Iris pigment epithelial cell (primary cell): ENCODE results near the gene TENT4B.
A peak's percentile ranks its signal among the peaks of the same experiment; 100 is the strongest.

Source experiments
- DNase-seq: peaks from one replicate; pipeline ENCODE4 v3.0.0-alpha.2; 2011; ENCODE audit warnings: low read depth

The TENT4B gene

DNA sequence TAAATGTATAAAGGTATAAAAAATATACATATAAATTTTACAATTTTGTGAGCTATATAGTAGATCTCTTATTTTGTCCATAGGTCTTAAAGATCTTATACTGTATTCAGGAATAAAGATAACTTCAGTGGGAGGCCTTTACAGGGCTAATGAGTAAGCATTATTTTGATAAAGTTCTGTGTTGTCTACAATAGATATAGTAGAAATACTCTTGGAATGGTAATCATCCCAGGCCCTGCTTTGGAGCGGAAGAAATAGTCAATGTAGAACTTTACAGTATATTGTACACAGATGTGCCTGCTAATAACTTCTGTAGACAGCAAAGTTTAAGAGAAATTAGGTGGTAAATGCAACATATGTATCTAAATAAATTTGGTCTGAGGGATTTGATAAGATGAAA, 42.6 kb downstream of the TENT4B start:
- DNase-seq = no peak

DNA sequence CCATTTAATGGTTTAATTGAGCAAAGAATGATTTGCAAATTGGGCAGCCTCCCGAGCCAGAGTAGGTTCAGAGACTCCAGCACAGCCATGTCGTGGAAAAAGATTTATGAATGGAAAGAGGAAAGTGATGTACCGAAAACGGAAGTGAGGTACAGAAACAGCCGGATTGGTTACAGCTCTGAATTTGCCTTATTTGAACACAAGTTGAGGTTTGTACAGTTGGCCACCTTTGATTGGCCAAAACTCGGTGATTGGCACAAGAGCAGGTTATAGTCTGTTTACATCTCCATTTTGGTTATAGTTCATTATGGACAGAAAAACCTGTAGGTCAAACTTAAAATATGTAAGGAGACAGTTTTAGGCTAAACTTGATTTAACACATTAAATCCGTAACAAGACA, 44.5 kb downstream of the TENT4B start:
- no peak for DNase-seq

DNA sequence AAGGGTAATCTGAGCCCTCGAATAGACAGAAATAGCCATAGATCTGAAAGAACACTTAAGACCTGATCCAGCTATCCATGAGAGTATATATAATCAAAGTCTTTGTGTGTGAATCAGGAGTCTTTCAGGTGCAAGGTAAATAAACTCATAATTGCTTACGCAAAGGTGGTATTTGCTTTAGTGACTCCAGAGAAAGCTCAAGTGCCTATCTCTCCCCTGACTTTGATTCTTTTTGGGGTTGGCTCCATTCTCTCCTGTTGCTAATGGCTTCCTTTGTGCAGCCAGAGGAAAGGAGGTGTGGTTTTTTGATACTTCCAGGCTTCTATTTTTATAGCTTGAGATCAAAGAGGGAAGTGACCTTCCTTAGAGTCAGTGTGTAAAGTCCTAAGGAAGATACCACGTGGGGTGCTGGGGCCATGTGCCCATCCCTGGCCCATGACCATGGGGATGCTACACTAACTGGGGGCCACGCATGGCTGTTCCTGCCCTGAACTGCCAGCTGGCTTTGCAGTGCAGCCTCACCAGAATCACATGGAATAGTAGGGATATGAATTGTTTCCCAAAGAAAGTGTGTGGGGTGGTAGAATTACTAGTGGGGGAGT, 45.8 kb downstream of the TENT4B start:
- DNase-seq = no peak

DNA sequence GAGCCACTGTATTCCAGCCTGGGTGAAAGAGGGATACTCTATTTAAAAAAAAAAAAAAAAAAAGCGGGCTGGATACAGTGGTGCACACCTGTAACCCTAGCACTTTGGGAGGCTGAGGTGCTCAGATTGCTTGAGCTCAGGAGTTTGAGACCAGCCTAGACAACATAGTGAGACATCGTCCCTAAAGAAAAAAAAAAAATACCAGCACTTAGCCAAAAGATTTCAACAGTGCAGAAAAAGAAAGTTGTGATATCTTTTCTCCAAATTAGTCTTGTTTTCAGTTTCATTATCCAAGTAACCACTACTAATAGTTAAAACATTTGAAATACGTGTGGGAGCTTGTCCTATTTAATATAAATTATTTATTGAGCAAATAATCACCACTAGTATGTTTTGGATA, 48.7 kb downstream of the TENT4B start:
- no peak for DNase-seq

DNA sequence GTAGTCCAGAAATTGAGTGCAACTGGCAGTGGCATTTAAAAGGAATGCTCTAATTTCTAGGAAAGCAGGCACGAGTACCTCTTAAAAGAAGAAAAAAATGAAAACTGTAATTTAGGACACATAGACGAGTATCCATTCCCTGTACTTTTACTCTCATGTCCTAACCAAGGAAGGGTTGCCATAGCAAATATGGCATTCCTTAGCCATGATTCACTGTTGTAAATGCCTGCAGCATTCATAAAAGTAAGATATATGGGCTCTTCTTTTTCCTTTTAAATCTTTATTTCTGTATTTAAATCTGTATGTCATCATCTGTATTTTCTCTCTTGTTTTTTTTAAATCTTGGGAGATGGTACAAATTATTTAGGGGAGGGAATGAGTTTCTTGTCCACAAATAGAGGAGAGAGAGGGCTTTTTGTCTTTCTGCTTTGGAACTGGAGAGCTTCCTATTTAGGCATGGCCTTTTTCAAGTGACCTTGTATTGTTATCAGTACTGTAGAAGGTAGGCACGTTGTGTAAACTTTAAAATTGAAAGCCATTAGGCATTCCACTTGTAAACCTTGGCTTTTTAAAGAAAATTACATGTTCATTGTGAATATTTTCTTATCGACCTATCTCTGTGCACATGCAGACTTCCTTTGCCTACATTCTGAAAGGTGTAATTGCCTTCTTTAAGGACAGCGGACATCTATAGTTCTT, 50.0 kb downstream of the TENT4B start:
- peak; percentile 93 for DNase-seq

DNA sequence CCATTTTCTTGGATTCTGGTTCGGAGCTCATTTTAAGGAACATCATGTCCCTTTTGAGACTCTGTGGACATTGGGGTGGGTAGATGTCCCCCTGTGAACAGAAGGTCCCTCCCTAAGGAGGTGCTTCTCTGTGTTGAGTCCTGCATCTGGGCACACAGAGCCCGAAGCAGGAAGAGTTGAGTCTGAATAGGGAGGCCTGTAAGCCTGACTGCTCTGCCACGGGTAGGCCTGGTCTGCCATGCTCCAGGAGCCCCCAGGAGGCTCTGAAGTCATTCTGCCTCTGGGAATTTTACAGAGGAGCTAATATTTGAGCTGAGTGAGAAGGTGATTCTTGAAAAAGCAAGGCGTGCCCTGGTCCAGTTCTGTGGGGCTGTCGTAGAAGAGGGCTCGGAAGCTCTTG, 50.6 kb downstream of the TENT4B start:
- no peak for DNase-seq

DNA sequence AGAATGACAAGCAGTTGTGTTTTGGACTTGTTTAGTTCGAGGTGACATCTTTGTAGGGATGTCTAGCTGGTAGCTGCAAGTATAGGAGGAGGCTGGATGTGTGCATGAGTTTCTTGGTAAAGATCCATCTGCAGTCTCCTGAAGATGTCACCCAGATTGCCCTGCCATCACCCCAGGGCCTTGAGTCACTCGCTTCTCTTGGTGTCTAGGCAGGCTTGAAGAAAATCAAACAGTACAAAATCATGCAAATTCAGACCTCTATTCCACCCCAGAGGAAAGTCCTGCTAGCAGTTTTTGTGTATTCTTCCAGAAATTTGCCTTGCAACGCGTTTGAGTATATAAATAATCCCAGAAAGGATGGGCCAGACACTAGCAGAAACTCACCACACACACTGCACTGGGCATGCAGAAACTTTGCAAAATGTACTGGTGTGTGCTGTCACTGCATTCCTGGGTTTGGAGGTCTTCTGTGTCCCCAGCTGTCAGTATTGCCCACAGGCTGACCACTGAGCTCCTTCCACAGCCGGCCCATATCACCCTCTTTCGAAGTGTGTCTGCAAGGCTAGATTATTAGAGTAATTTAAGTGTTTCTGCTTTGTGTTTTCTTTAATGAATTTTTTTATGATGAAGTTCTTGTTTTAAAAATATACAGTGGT, 51.5 kb downstream of the TENT4B start:
- DNase-seq = no peak

DNA sequence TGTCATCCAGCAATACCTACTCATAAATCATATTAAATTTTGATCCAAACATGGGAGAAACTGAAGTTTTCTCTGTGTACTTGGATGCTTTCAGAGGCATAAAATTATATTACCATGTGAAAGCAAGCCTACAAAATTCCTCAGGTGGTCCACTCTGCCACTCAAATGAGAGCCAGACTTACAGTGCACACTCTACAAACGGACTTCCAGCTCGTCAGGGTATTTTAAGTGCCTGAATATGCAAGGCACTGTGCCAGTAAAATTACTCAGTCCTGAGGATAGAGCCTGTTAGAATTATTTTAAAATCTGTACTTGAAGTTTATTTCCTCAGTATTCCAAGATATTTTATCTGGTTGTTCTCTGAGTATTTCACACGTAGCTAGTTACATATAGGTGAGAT, 54.5 kb downstream of the TENT4B start:
- DNase-seq = peak; percentile 72

DNA sequence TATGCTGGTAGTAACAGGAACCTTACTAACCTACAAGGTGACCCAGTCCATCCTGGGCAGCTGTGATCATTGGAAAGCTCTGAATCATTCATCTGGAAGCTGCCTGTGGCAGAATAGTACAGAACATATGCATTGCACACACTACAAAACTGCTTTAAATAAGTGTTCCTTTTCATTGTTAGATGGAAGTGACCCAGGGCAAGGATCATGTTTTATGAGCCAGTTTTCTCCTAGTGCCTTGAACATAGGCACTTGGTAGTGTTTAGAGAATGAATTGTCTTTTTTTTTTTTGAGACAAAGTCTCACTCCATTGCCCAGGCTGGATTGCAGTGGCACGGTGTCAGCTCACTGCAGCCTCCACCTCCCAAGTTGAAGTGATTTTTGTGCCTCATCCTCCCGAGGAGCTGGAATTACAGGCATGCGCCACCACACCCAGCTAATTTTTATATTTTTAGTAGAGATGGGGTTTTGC, 55.4 kb downstream of the TENT4B start:
- peak; percentile 75 for DNase-seq

DNA sequence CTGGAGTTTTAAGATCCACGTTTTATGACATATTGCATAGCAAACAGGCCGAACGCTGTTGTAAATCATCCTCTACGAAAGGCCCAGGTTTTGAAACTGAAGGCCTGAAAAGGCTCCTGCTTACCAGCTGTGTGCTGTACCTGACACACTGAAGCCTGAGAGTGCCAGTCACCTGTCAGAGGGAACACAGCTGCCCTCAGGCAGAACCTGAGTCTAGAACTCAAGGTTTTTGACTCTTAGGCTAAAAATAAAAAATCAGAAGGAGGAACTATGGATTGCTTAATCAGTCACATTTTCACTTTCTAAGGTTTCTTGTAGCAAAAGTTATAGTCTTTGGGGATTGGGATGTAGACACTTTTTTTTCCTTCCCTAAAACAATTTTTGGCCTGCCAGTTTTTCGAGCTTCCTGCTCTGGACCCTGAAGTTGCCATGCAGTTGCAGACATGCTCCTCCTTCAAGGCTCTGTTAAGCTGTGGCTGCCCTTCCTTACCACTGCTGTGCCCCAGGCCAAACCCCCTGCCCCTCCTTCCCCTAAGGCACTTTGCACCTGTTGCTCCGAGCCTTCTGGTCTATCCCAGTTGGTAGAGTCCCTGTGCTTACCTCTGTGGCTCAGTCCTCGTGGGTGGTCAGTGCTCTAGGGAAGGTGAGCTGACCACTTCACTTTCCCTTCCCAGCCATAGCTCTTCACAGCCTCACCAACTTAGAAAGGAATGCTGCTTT, 56.6 kb downstream of the TENT4B start:
- DNase-seq = no peak

DNA sequence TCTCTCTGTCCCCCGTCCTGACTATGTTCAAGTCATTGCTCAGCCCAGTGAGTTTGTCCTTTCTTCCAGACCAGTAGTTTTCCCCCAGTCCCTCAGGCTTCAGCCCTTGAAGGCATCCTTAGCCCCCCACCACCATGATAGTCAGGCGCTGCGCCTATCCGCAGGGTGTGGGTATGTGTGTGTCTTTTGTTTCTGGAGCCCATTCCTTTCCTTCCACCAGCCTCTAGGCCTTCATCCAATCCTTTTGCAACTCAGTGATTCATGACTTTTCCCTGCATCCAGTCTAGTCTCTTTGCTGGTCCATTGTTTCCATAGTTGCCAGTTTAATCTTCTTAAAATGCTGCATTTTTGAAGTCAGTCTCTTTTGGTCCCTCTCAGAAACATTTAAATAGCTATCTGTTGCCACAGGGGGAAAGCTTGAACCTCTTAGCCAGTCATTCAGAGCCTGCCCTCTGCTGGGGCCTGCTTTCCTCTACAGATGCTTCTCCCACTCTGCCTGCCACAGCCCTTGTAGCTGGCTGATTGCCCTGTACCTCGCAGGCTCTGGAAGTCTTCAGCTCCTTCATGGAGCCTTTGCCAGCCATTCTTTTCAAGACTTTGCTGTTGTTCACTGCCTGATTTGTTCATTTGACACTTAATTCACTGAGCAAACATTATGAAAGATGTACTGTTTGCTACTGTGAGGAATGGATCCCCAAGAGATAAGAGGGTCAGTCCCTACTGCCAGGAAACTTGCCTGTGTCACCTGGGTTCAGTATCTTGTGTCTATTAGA, 57.3 kb downstream of the TENT4B start:
- DNase-seq = peak; percentile 87

DNA sequence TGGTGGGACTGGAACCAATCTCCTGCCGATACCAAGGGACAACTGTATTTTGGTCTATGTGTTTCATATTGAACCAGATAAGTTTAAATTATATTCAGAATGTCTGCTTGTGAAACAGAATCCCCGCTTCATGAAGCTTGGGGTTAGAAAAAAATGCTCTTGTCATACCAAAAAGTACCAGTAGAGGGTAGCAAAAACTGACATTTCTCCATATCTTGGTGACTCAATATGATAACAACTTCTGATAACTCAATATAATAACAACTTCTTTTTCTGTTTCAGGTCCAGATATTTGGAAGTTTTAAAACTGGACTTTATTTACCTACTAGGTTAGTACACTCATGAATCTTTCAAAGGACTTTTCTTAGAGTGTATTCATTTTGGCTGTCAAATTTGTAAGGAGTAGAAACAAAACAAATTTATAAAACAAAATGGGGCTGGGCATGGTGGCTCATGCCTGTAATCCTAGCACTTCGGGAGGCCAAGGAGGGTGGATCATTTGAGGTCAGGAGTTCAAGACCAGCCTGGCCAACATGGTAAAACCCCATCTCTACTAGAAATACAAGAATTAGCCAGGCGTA, 60.9 kb downstream of the TENT4B start:
- DNase-seq = peak; percentile 53

DNA sequence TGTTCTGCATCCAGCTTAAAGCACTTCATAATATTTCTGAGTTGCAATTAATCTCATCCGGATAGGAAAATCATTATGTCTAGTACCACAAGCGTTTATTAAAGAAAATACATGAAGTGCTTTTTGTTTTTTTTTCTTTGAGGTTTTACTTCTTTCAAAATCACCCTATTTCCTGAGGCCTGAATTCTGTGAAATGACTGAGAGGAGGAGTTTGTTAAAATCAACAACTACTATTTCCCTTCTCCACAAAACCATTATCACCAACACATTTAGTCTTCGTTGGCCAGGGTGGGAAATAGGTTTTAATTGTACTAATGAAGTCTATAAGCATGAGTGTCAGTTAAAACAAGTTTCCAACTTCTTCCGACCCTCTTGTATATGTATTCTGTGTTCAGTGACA, 62.6 kb downstream of the TENT4B start:
- DNase-seq = no peak

DNA sequence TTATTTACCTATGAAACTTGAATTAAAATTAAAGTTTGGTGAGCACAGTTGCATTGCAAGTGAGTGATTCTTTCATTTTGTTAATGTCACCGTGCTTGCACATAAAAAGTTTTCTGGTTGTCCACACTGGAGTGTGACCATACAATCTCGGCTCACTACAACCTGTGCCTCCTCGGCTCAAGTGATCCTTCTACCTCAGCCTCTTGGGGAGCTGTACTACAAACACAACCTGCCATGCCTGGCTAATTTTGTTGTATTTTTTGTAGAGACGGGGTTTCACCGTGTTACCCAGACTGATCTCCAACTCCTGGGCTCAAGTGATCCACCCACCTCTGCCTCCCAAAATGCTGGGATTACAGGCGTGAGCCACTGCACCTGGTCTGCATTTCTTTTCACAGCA, 63.1 kb downstream of the TENT4B start:
- no peak for DNase-seq

DNA sequence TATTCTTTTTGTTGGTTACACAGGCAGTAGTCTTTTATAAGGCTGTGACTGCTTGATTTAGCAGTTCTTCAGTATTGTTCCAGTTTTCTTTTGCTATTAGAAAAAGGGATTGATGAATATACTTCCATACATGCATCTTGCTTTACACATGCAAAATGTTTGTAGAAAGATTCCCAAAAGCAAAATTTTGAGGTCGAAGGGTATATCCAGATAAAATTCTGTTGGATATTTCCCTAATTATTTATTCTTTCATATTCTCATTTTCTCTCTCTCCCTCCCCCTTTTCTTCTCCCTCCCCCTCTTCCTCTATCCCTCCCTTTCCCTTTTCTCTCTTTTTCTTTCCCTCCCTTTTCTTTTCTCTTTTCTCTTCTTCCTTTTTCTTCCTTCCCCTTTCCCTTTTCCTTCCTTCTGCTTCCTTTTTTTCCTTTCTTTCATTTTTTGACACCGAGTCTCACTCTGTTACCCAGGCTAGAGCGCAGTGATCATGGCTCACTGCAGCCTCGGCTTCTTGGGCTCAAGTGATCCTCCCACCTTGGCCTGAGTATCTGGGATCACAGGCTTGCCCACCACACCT, 66.4 kb downstream of the TENT4B start:
- DNase-seq = no peak

DNA sequence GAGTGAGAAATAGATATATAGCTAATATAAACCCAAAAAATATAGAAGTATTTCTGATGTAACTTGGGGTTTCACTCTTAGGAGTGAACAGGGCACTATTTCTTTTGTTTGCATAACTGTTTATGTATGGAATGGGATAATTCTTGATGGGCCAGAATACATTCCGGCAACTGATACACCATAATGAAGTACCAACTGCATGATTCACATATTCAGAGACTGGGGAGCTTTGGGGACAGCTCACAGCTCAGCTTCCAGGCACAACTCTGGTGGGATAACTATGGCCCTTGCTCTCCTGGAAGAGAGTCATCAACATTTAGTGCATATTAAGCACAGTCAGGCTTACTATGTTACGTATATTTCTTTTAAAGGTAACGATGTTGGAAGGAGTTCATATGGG, 71.2 kb downstream of the TENT4B start:
- DNase-seq = no peak

DNA sequence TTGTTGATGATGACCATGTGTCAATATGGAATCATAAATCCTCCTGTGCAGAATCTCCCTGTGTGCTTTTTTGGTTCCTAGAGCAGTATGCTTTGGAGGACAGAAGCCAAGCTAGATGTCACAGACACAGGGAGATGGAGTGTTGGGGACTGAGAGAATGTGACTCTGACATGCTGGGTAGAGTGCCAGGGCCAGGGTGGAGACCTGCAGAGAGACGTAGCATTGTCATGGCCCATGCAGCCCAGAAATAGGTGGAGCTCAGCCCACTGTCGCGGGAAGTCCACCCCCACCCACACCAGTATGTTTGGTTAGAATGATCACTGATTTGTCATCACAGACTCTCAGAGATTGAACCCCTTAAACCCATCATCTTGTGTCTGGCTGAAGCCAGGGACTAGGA, 74.0 kb downstream of the TENT4B start:
- no peak for DNase-seq

DNA sequence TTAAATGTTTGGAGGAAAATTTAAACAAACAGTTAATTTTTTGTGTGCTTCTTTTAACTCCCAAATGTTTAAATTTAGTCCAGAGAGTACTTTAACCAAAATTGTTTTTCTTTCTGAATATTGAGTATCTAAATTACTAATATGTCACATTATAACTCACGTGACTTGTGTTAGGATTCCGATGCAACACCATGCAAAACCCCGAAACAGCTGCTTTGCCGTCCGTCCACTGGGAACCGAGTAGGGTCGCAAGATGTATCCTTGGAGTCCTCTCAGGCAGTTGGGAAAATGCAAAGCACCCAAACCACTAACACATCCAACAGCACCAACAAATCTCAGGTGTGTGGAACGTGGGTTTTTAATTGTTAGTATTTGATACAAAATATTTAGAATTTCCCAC, 74.6 kb downstream of the TENT4B start:
- no peak for DNase-seq

DNA sequence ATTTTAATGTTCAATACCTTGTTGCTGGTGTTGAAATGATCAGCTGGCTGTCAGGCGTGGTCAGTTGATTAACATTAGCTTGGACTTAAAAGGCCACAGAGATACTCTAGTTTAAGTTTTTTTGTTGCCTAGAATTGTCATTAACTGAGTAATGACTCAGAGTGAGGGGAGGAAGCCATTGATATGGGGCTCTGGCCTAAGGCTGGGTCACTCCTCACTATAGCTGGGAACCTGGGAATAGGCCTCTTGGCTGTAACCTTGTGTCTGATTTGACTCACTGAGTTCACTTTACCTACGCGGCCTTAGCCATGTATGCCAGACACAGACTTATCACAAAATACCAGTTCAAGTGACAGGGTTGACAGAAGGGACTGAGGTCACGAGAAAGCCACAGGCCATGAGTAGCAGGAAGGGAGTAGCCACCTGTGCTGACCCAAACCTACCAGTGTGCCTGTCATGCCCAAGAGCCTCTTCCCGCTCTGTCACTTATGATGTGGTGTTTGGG, 75.3 kb downstream of the TENT4B start:
- no peak for DNase-seq

DNA sequence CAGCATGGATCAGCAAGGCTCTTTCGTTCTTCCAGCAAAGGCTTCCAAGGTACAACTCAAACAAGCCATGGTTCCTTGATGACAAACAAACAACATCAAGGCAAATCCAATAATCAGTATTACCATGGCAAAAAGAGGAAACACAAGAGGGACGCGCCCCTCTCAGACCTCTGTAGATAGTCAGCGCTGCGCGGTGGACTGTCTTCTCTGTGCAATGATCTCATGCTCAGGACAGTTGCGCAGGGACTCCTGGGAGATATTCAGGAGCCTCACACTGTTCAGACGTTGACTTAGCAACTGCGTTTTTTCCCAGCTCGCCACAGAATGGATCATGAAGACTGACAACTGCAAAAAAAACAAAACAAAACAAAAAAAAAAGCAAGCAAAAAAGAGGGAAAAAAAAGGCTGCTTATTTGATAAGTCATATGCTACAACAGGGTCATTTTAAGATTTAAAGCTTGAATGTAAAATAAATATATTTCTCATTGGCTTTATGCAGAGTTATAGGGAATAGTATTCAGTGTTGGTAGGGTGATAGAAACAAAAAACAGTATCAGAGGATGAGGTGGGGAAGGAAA, 76.1 kb downstream of the TENT4B start:
- DNase-seq = no peak
